RWPE1 (cell line): Measurements from ENCODE around the gene CTU2.

ENCODE experiments used
- CTCF ChIA-PET: fragments of 350-600 bp; sonication (Branson Sonifier 250); formaldehyde crosslinking; extraction: SDS; loops from one replicate; lab custom pipeline; 2021; lab: Yijun Ruan, JAX
- POLR2A ChIA-PET: fragments of 400-600 bp; formaldehyde crosslinking; extraction: SDS; loops from one replicate; lab custom pipeline; 2020; ENCODE audit warnings: antibody characterized with exemption; ENCODE audit not compliant: low non-redundant PET; lab: Yijun Ruan, JAX
- DNase-seq: peaks from one replicate; pipeline ENCODE4 v3.0.0; 2012; ENCODE audit warnings: low spot score
- H3K27ac ChIP-seq: fragments of 450-650 bp; 2 replicates; pipeline ENCODE4 v1.5.1; 2017
- CTCF ChIP-seq: fragments of 450-650 bp; conservative IDR thresholded peaks from 2 replicates; pipeline ENCODE4 v1.5.1; 2017; ENCODE audit warnings: low read depth, mild to moderate bottlenecking

The CTU2 gene

GRCh38 chr16:88680554-88681083, 25.7 kb upstream of the CTU2 start:
- H3K27ac ChIP-seq, result no peak overlapping the region
- DNase-seq, result no peak
- ChIA-PET POLR2A (interaction anchor here (0.6 kb wide), 1 partner anchor 15 kb away, joined by 3 read pairs; no protein-coding TSS in a partner anchor), CTCF (interaction anchor here (0.8 to 1.5 kb wide), 3 partner anchors 9 to 74 kb away, joined by 3 to 4 read pairs (median 4); no protein-coding TSS in a partner anchor)
- no peak for TF ChIP-seq CTCF

GRCh38 chr16:88681084-88681680, 25.1 kb upstream of the CTU2 start:
- ChIA-PET POLR2A (no interaction called here), CTCF (interaction anchor here (0.8 to 1.5 kb wide), 3 partner anchors 9 to 74 kb away, joined by 3 to 4 read pairs (median 4); no protein-coding TSS in a partner anchor)
- TF ChIP-seq CTCF, result no peak
- H3K27ac ChIP-seq, result no peak overlapping the region
- DNase-seq, result no peak

- H3K27ac ChIP-seq, result no peak overlapping the region
These were observed 24.4 kb upstream of the CTU2 start for GRCh38 chr16:88681709-88682451.

GRCh38 chr16:88684569-88685155, 21.6 kb upstream of the CTU2 start:
- TF ChIP-seq CTCF, result no peak
- no peak overlapping the region for H3K27ac ChIP-seq
- ChIA-PET CTCF (interaction anchor here (0.7 to 1.8 kb wide), 5 partner anchors 10 to 51 kb away, joined by 3 to 12 read pairs (median 4); no protein-coding TSS in a partner anchor), POLR2A (no interaction called here)
- DNase-seq, result no peak

More at GRCh38 chr16:88681709-88682451, 24.4 kb upstream of the CTU2 start:
- POLR2A ChIA-PET, result no interaction called here
- no peak for TF ChIP-seq CTCF
- no peak for DNase-seq
- CTCF ChIA-PET, result interaction anchor here (0.8 to 1.5 kb wide), 2 partner anchors 10 to 20 kb away, joined by 4 read pairs; no protein-coding TSS in a partner anchor

- ChIA-PET CTCF (interaction anchor here (0.6 to 1.8 kb wide), 8 partner anchors 9 to 766 kb away, joined by 3 to 12 read pairs (median 3); no protein-coding TSS in a partner anchor), POLR2A (interaction anchor here (0.6 kb wide), 1 partner anchor 13 kb away, joined by 3 read pairs; no protein-coding TSS in a partner anchor)
- peak; percentile 64 for DNase-seq
- peak; percentile 61 for TF ChIP-seq CTCF
- peak overlapping the region; percentile 11; the same call in 1 of the 2 replicates for H3K27ac ChIP-seq
These were observed 20.9 kb upstream of the CTU2 start for GRCh38 chr16:88685156-88686061.
